HepG2 (cell line): ENCODE measurements around the gene CTTNBP2NL. TPM values are rescaled to one million over a fixed set of nuclear protein-coding genes. Genes with fewer than 3 reads are reported as not detected.

Source experiments
- ARID2 ChIP-seq: sonication (generic); formaldehyde crosslinking; IDR thresholded peaks from 2 replicates; pipeline ENCODE4 v1.8.1; 2022; ENCODE audit warnings: mild to moderate bottlenecking, missing genetic modification reagents, borderline replicate concordance
- ATM ChIP-seq: fragments of 450-650 bp; IDR thresholded peaks from 2 replicates; pipeline ENCODE4 v1.7.1; 2017; ENCODE audit warnings: mild to moderate bottlenecking, borderline replicate concordance
- ESRRA ChIP-seq: sonication (generic); formaldehyde crosslinking; IDR thresholded peaks from 2 replicates; pipeline ENCODE4 v1.5.1; 2020; ENCODE audit warnings: mild to moderate bottlenecking, low read depth, missing genetic modification reagents
- FOXM1 ChIP-seq: sonication (generic); formaldehyde crosslinking; IDR thresholded peaks from 2 replicates; pipeline ENCODE4 v1.5.0; 2020; ENCODE audit warnings: missing genetic modification reagents
- HDAC6 ChIP-seq: fragments of 200-600 bp; sonication (generic); IDR thresholded peaks from 2 replicates; pipeline ENCODE4 v1.7.0; 2017; ENCODE audit warnings: mild to moderate bottlenecking, antibody characterized with exemption, low read length, low read depth
- HNF4A ChIP-seq: sonication (generic); formaldehyde crosslinking; IDR thresholded peaks from 2 replicates; pipeline ENCODE4 v1.4.0; 2020; ENCODE audit warnings: missing genetic modification reagents
- JARID2 ChIP-seq: sonication (generic); formaldehyde crosslinking; IDR thresholded peaks from 2 replicates; pipeline ENCODE4 v1.8.1; 2023; ENCODE audit warnings: missing genetic modification reagents, inconsistent platforms; ENCODE audit not compliant: insufficient replicate concordance
- KLF12 ChIP-seq: sonication (generic); formaldehyde crosslinking; IDR thresholded peaks from 2 replicates; pipeline ENCODE4 v1.4.0; 2020; ENCODE audit warnings: missing genetic modification reagents, borderline replicate concordance
- KLF16 ChIP-seq, 2 experiments: sonication (generic) in 1 of 2; formaldehyde crosslinking in 1 of 2; IDR thresholded peaks; 2 replicates each; pipeline versions ENCODE4 v1.6.1 to v1.8.0; 2016 to 2023; ENCODE audit warnings: missing genetic modification reagents in 2 of 2, missing compliant biosample characterization in 1 of 2
- SAFB2 ChIP-seq: sonication (generic); formaldehyde crosslinking; IDR thresholded peaks from 2 replicates; pipeline ENCODE4 v1.5.1; 2020; ENCODE audit warnings: missing genetic modification reagents, low read depth, mild to moderate bottlenecking, borderline replicate concordance
- SALL1 ChIP-seq: sonication (generic); formaldehyde crosslinking; IDR thresholded peaks from 2 replicates; pipeline ENCODE4 v1.8.0; 2022; ENCODE audit warnings: mild to moderate bottlenecking, missing genetic modification reagents
- SCMH1 ChIP-seq: sonication (generic); formaldehyde crosslinking; IDR thresholded peaks from 2 replicates; pipeline ENCODE4 v1.9.0; 2021; ENCODE audit warnings: missing genetic modification reagents, mild to moderate bottlenecking, borderline replicate concordance
- SMARCC2 ChIP-seq: fragments of 450-650 bp; IDR thresholded peaks from 2 replicates; pipeline ENCODE4 v1.6.1; 2017; ENCODE audit warnings: antibody characterized with exemption, mild to moderate bottlenecking
- ZBTB1 ChIP-seq: sonication (generic); formaldehyde crosslinking; IDR thresholded peaks from 2 replicates; pipeline ENCODE4 v1.4.0; 2020; ENCODE audit warnings: missing genetic modification reagents, borderline replicate concordance
- ZNF138 ChIP-seq: sonication (generic); formaldehyde crosslinking; IDR thresholded peaks from 2 replicates; pipeline ENCODE4 v1.5.0; 2020; ENCODE audit warnings: mild to moderate bottlenecking, low read depth, missing genetic modification reagents
- ZNF280B ChIP-seq: sonication (generic); formaldehyde crosslinking; IDR thresholded peaks from 2 replicates; pipeline ENCODE4 v1.5.0; 2020; ENCODE audit warnings: missing genetic modification reagents, mild to moderate bottlenecking, borderline replicate concordance
- ZNF678 ChIP-seq: sonication (generic); formaldehyde crosslinking; IDR thresholded peaks from 2 replicates; pipeline ENCODE4 v1.4.0; 2020; ENCODE audit warnings: mild to moderate bottlenecking, missing genetic modification reagents
- ZNF883 ChIP-seq: sonication (generic); formaldehyde crosslinking; IDR thresholded peaks from 2 replicates; pipeline ENCODE4 v1.5.1; 2020; ENCODE audit warnings: mild to moderate bottlenecking, missing genetic modification reagents; ENCODE audit errors: not compliant biosample characterization
- polyA plus RNA-seq, 8 experiments: library from polyadenylated mRNA; depleted of rRNA in 3 of 8; stranded (reverse) in 7 of 8; unstranded in 1 of 8; fragments of >200 nt; fragmentation: Illumina TruSeq in 4 of 8; extraction: Trizol in 4 of 8; gene quantifications; 2 replicates each; pipeline versions ENCODE4 v1.2.1 to v1.2.3, GENCODE V29; 2011 to 2016; ENCODE audit warnings: low read depth in 4 of 8, missing spikeins in 1 of 8, mixed read lengths in 1 of 8; ENCODE audit not compliant: insufficient read depth in 1 of 8
- total RNA-seq, 5 experiments: library from RNA; depleted of rRNA; stranded (reverse); fragments of >200 nt; fragmentation: Illumina TruSeq; extraction: Trizol; gene quantifications; 2 replicates each; pipeline ENCODE4 v1.2.3, GENCODE V29; 2016; ENCODE audit warnings: low read depth in 1 of 5
- TF ChIP-seq, protein P1 (sequence below): sonication (generic); formaldehyde crosslinking; IDR thresholded peaks from 2 replicates; pipeline ENCODE4 v1.4.0; 2020; ENCODE audit warnings: missing genetic modification reagents; ENCODE audit errors: not compliant biosample characterization
- TF ChIP-seq, protein P2 (sequence below): IDR thresholded peaks from 2 replicates; pipeline ENCODE4 v1.6.1; 2016
- TF ChIP-seq, protein P3 (sequence below): sonication (generic); formaldehyde crosslinking; IDR thresholded peaks from 2 replicates; pipeline ENCODE4 v1.4.0; 2020; ENCODE audit warnings: missing genetic modification reagents, borderline replicate concordance
- TF ChIP-seq, protein P4 (sequence below): sonication (generic); IDR thresholded peaks from 2 replicates; pipeline ENCODE4 v1.6.1; 2016; ENCODE audit warnings: low read depth, borderline replicate concordance

CTTNBP2NL gene
- total and polyA plus RNA-seq, 2 of the 13 experiments (the other 11 are each of a cell fraction or from before 2014, with no cell fraction given) = 2.1 to 4.1 TPM

- no peak for TF ChIP-seq KLF12 (CRISPR knock-in tag)
- TF ChIP-seq, protein P1, sequence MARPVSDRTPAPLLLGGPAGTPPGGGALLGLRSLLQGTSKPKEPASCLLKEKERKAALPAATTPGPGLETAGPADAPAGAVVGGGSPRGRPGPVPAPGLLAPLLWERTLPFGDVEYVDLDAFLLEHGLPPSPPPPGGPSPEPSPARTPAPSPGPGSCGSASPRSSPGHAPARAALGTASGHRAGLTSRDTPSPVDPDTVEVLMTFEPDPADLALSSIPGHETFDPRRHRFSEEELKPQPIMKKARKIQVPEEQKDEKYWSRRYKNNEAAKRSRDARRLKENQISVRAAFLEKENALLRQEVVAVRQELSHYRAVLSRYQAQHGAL (CRISPR knock-in tag) = no peak
- TF ChIP-seq, protein P2, sequence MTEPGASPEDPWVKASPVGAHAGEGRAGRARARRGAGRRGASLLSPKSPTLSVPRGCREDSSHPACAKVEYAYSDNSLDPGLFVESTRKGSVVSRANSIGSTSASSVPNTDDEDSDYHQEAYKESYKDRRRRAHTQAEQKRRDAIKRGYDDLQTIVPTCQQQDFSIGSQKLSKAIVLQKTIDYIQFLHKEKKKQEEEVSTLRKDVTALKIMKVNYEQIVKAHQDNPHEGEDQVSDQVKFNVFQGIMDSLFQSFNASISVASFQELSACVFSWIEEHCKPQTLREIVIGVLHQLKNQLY = no peak
- no peak for TF ChIP-seq ZNF138
- no peak for TF ChIP-seq ARID2 (CRISPR knock-in tag)
- no peak for TF ChIP-seq SAFB2 (CRISPR knock-in tag)
- no peak for TF ChIP-seq ATM
- no peak for TF ChIP-seq HDAC6
- no peak for TF ChIP-seq ZNF883 (CRISPR knock-in tag)
- TF ChIP-seq KLF16 (CRISPR knock-in tag; IDR thresholded peaks at IDR 0.05) = 0 out of 4 replicates have a peak, but pooled peaks of 1 of the 2 experiments have one; percentile 21
- TF ChIP-seq, protein P3, sequence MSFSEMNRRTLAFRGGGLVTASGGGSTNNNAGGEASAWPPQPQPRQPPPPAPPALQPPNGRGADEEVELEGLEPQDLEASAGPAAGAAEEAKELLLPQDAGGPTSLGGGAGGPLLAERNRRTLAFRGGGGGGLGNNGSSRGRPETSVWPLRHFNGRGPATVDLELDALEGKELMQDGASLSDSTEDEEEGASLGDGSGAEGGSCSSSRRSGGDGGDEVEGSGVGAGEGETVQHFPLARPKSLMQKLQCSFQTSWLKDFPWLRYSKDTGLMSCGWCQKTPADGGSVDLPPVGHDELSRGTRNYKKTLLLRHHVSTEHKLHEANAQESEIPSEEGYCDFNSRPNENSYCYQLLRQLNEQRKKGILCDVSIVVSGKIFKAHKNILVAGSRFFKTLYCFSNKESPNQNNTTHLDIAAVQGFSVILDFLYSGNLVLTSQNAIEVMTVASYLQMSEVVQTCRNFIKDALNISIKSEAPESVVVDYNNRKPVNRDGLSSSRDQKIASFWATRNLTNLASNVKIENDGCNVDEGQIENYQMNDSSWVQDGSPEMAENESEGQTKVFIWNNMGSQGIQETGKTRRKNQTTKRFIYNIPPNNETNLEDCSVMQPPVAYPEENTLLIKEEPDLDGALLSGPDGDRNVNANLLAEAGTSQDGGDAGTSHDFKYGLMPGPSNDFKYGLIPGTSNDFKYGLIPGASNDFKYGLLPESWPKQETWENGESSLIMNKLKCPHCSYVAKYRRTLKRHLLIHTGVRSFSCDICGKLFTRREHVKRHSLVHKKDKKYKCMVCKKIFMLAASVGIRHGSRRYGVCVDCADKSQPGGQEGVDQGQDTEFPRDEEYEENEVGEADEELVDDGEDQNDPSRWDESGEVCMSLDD = no peak
- TF ChIP-seq JARID2 (CRISPR knock-in tag) = no peak
- TF ChIP-seq ESRRA (CRISPR knock-in tag) = no peak
- no peak for TF ChIP-seq ZBTB1 (CRISPR knock-in tag)
- no peak for TF ChIP-seq SCMH1
- TF ChIP-seq, protein P4, sequence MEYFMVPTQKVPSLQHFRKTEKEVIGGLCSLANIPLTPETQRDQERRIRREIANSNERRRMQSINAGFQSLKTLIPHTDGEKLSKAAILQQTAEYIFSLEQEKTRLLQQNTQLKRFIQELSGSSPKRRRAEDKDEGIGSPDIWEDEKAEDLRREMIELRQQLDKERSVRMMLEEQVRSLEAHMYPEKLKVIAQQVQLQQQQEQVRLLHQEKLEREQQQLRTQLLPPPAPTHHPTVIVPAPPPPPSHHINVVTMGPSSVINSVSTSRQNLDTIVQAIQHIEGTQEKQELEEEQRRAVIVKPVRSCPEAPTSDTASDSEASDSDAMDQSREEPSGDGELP = no peak
- TF ChIP-seq FOXM1 (CRISPR knock-in tag) = no peak
- TF ChIP-seq ZNF280B (CRISPR knock-in tag) = no peak
- peak; percentile 46; the same call in 1 of the 2 replicates for TF ChIP-seq SALL1 (CRISPR knock-in tag)
- no peak for TF ChIP-seq SMARCC2
- TF ChIP-seq ZNF678 (CRISPR knock-in tag) = no peak
- no peak for TF ChIP-seq HNF4A (CRISPR knock-in tag)
Measured at GRCh38 chr1:112369392-112370285, 26.4 kb upstream of the CTTNBP2NL start (continued).
